NCI-H1048 (cell line): ENCODE results near the gene MAN1A1.

Experiments
- DNase-seq: peaks from one replicate; lab custom pipeline; 2025; lab: John Stamatoyannopoulos, UW

Gene MAN1A1

GRCh38 chr6:119234457-119234856 is 115.1 kb downstream of the MAN1A1 start:
- DNase-seq, result no peak

- no peak for DNase-seq
These were observed 116.1 kb downstream of the MAN1A1 start for GRCh38 chr6:119233312-119233984.

- no peak for DNase-seq
These were observed 118.2 kb downstream of the MAN1A1 start for GRCh38 chr6:119231394-119231793.

- no peak for DNase-seq
These were observed 119.4 kb downstream of the MAN1A1 start for GRCh38 chr6:119230160-119230559.

GRCh38 chr6:119227377-119227776 is 122.2 kb downstream of the MAN1A1 start:
- DNase-seq, result no peak

GRCh38 chr6:119226089-119226488 is 123.5 kb downstream of the MAN1A1 start:
- DNase-seq, result no peak

- DNase-seq, result no peak
These were observed 125.4 kb downstream of the MAN1A1 start for GRCh38 chr6:119224095-119224701.

GRCh38 chr6:119220452-119220851 is 129.1 kb downstream of the MAN1A1 start:
- DNase-seq, result no peak

GRCh38 chr6:119218548-119218947 is 131.0 kb downstream of the MAN1A1 start:
- DNase-seq, result no peak

GRCh38 chr6:119215885-119216590 is 133.5 kb downstream of the MAN1A1 start:
- DNase-seq, result no peak

- DNase-seq, result no peak
These were observed 134.3 kb downstream of the MAN1A1 start for GRCh38 chr6:119215309-119215708.

- no peak for DNase-seq
These were observed 139.0 kb downstream of the MAN1A1 start for GRCh38 chr6:119210596-119210995.

GRCh38 chr6:119209452-119210205 is 139.9 kb downstream of the MAN1A1 start:
- no peak for DNase-seq

GRCh38 chr6:119207971-119208725 is 141.4 kb downstream of the MAN1A1 start:
- no peak for DNase-seq

GRCh38 chr6:119207327-119207726 is 142.2 kb downstream of the MAN1A1 start:
- no peak for DNase-seq

- DNase-seq, result no peak
These were observed 143.5 kb downstream of the MAN1A1 start for GRCh38 chr6:119205911-119206618.

- no peak for DNase-seq
These were observed 144.8 kb downstream of the MAN1A1 start for GRCh38 chr6:119204719-119205118.

GRCh38 chr6:119201480-119201879 is 148.1 kb downstream of the MAN1A1 start:
- DNase-seq, result no peak

GRCh38 chr6:119200512-119201175 is 148.9 kb downstream of the MAN1A1 start:
- DNase-seq, result no peak

GRCh38 chr6:119197271-119197670 is 152.3 kb downstream of the MAN1A1 start:
- DNase-seq, result no peak

GRCh38 chr6:119196715-119197114 is 152.8 kb downstream of the MAN1A1 start:
- DNase-seq, result no peak
